ENCODE results near the gene RSPH3.

DNA sequence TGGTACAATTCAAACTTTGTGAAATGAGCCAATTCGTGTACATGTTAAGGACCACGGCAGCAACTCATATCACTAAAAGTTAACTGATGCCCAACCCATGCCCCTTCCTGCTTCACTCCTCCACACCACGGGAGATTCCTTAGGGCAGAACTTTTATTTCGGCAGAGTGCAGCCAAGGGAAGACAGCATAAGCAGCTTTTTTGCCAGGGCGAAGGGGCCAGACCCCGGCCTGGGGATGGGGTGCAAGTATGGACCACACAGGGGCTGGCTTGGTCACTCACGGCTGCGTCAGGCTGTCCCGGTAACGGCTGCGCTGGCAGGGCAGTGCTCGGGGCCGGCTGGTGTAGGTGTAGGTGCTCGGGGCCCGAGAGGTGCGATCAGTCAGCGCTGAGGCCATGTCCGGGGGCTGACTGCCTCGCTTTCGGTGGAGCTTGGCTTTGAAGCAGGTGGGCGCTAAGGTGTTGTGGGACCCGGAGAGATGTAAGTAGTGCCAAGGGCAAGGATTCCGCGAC lies 792 bp downstream of the RSPH3 start:
- TF ChIP-seq RCOR1 (conservative IDR thresholded peaks at IDR 0.05; ENCODE audit: low read depth, low read length) (no peak), TCF3 (IDR thresholded peaks at IDR 0.05; ENCODE audit: borderline replicate concordance, insufficient read depth, low read depth, low read length) (no peak), SIN3A (IDR thresholded peaks at IDR 0.05; ENCODE audit: low read depth, low read length) (no peak), BHLHE40 (IDR thresholded peaks at IDR 0.05; ENCODE audit: borderline replicate concordance in 1 of 2, low read depth in 2 of 2, low read length in 1 of 2) (no peak), EZH2 (IDR thresholded peaks at IDR 0.05; ENCODE audit: borderline replicate concordance, control insufficient read depth, low read depth, low read length) (no peak), CBX3 (IDR thresholded peaks at IDR 0.05; ENCODE audit: borderline replicate concordance, low read depth) (no peak)
- TF ChIP-seq, protein P1, sequence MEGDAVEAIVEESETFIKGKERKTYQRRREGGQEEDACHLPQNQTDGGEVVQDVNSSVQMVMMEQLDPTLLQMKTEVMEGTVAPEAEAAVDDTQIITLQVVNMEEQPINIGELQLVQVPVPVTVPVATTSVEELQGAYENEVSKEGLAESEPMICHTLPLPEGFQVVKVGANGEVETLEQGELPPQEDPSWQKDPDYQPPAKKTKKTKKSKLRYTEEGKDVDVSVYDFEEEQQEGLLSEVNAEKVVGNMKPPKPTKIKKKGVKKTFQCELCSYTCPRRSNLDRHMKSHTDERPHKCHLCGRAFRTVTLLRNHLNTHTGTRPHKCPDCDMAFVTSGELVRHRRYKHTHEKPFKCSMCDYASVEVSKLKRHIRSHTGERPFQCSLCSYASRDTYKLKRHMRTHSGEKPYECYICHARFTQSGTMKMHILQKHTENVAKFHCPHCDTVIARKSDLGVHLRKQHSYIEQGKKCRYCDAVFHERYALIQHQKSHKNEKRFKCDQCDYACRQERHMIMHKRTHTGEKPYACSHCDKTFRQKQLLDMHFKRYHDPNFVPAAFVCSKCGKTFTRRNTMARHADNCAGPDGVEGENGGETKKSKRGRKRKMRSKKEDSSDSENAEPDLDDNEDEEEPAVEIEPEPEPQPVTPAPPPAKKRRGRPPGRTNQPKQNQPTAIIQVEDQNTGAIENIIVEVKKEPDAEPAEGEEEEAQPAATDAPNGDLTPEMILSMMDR (IDR thresholded peaks at IDR 0.05 in 2 of 3, conservative IDR thresholded peaks at IDR 0.05 in 1 of 3; ENCODE audit: control insufficient read depth in 2 of 3, extremely low read depth in 1 of 3, insufficient read depth in 1 of 3, low read depth in 3 of 3, low read length in 3 of 3) = no peak

Data from GM12878 (cell line).